ENCODE results near the gene CLNK.

The CLNK gene

DNA sequence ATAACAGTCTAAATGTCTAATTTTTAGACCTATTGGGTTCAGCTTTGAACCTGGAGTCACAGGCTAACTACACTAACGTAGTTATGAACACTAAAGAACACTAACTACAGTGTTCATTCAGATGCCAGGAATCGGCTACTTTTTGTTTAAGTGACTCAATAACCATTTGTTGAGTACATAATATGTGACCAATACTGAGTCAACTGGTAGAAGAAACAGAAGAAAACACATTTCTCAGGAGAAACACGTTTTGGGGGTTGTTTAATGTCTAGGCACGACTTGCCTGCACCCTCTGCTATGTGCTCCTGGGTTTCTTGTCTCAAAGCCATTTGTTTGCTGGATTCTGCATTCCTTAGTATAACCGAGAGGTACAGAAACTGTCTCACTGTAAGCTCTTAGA lies 18.6 kb upstream of the CLNK start:
- TF ChIP-seq, protein P1, sequence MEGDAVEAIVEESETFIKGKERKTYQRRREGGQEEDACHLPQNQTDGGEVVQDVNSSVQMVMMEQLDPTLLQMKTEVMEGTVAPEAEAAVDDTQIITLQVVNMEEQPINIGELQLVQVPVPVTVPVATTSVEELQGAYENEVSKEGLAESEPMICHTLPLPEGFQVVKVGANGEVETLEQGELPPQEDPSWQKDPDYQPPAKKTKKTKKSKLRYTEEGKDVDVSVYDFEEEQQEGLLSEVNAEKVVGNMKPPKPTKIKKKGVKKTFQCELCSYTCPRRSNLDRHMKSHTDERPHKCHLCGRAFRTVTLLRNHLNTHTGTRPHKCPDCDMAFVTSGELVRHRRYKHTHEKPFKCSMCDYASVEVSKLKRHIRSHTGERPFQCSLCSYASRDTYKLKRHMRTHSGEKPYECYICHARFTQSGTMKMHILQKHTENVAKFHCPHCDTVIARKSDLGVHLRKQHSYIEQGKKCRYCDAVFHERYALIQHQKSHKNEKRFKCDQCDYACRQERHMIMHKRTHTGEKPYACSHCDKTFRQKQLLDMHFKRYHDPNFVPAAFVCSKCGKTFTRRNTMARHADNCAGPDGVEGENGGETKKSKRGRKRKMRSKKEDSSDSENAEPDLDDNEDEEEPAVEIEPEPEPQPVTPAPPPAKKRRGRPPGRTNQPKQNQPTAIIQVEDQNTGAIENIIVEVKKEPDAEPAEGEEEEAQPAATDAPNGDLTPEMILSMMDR (IDR thresholded peaks at IDR 0.05; ENCODE audit: low read length, missing control alignments) = no peak

GRCh38 chr4:10701702-10702460 lies 17.3 kb upstream of the CLNK start:
- TF ChIP-seq, protein P1 (IDR thresholded peaks at IDR 0.05; ENCODE audit: low read length, missing control alignments) = no peak
- no peak overlapping the region for H3K4me3 ChIP-seq (replicated peaks; ENCODE audit: low read depth, low read length)
- DNase-seq (ENCODE audit: low read depth) = peak; percentile 6

More for the DNA sequence above, 18.6 kb upstream of the CLNK start:
- H3K4me3 ChIP-seq (replicated peaks; ENCODE audit: low read depth, low read length) = no peak overlapping the region
- DNase-seq (ENCODE audit: low read depth) = no peak

GRCh38 chr4:10701161-10701560 lies 16.6 kb upstream of the CLNK start:
- TF ChIP-seq, protein P1 (IDR thresholded peaks at IDR 0.05; ENCODE audit: low read length, missing control alignments) = no peak
- H3K4me3 ChIP-seq (replicated peaks; ENCODE audit: low read depth, low read length) = no peak overlapping the region
- no peak for DNase-seq (ENCODE audit: low read depth)

DNA sequence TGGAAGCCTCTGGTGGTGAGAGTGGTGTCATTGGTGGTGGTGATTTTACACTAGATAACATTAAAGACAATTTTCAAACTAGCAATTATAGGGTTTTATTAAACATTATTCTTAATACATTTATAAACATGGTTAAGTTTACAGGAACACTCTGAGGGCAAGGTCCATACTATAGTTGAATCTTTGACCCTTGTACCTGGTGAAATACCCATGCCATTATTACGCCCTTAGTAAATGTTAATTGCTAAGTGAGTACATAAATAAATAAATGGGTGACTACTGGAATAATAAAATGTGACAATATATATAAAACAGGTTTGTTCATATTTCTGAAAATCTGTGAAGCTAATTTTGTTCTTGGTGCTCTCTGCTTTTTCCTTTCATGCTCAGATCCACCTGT lies 13.6 kb upstream of the CLNK start:
- TF ChIP-seq, protein P1 (IDR thresholded peaks at IDR 0.05; ENCODE audit: low read length, missing control alignments) = no peak
- no peak overlapping the region for H3K4me3 ChIP-seq (replicated peaks; ENCODE audit: low read depth, low read length)
- DNase-seq (ENCODE audit: low read depth) = no peak

- no peak overlapping the region for H3K4me3 ChIP-seq (replicated peaks; ENCODE audit: low read depth, low read length)
- TF ChIP-seq, protein P1 (IDR thresholded peaks at IDR 0.05; ENCODE audit: low read length, missing control alignments) = no peak
- no peak for DNase-seq (ENCODE audit: low read depth)
Measured at GRCh38 chr4:10697086-10697485, 12.5 kb upstream of the CLNK start.

DNA sequence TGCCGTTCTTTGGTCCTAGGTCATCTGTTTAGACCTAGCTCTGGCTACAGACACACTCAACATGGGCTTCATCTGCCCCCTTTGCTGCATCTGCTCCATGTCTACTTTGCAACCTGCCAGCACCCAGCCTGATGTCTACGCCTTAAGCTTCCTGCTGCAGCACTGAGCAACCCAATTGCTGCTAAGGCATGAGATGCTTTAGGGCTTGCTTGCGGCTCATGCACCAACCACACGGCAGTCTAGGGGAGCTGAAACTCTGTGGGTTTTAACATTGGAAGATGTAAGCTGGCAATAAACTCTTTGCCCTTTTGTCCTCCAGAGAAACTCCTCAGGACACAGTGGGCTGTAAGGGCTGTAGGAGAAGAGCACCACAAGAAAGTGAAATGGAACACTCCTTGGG lies 11.7 kb upstream of the CLNK start:
- TF ChIP-seq, protein P1 (IDR thresholded peaks at IDR 0.05; ENCODE audit: low read length, missing control alignments) = no peak
- H3K4me3 ChIP-seq (replicated peaks; ENCODE audit: low read depth, low read length) = no peak overlapping the region
- no peak for DNase-seq (ENCODE audit: low read depth)

GRCh38 chr4:10694828-10695209 lies 10.3 kb upstream of the CLNK start:
- DNase-seq (ENCODE audit: low read depth) = no peak
- TF ChIP-seq, protein P1 (IDR thresholded peaks at IDR 0.05; ENCODE audit: low read length, missing control alignments) = no peak
- H3K4me3 ChIP-seq (replicated peaks; ENCODE audit: low read depth, low read length) = no peak overlapping the region
